GM12801 (cell line): ENCODE data around the gene ANKRD66.

Source experiments
- TF ChIP-seq, protein P1 (sequence below): IDR thresholded peaks from one replicate; pipeline ENCODE4 v1.5.1; 2011; ENCODE audit warnings: control low read depth; ENCODE audit not compliant: insufficient read length; ENCODE audit errors: extremely low read depth

Gene ANKRD66

DNA sequence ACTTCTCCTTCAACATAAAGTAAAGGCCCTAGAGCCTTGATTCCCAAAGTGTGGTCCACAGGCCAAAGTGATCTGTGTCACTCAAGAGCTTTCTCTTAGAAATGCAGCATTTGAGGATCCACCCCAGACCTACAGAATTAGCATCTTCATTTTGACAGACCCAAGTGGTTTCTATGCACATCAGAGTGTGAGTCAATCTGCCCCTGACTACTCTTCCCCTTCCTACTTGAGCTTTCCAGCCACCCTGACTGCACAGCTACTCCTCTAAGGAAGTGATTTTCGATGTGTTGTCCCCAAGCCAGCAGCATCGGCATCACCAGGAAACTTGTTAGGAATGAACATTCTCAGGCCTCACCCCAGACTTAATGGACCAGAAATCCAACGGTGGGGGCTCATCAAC lies 49.1 kb downstream of the ANKRD66 start:
- TF ChIP-seq, protein P1, sequence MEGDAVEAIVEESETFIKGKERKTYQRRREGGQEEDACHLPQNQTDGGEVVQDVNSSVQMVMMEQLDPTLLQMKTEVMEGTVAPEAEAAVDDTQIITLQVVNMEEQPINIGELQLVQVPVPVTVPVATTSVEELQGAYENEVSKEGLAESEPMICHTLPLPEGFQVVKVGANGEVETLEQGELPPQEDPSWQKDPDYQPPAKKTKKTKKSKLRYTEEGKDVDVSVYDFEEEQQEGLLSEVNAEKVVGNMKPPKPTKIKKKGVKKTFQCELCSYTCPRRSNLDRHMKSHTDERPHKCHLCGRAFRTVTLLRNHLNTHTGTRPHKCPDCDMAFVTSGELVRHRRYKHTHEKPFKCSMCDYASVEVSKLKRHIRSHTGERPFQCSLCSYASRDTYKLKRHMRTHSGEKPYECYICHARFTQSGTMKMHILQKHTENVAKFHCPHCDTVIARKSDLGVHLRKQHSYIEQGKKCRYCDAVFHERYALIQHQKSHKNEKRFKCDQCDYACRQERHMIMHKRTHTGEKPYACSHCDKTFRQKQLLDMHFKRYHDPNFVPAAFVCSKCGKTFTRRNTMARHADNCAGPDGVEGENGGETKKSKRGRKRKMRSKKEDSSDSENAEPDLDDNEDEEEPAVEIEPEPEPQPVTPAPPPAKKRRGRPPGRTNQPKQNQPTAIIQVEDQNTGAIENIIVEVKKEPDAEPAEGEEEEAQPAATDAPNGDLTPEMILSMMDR, result no peak

DNA sequence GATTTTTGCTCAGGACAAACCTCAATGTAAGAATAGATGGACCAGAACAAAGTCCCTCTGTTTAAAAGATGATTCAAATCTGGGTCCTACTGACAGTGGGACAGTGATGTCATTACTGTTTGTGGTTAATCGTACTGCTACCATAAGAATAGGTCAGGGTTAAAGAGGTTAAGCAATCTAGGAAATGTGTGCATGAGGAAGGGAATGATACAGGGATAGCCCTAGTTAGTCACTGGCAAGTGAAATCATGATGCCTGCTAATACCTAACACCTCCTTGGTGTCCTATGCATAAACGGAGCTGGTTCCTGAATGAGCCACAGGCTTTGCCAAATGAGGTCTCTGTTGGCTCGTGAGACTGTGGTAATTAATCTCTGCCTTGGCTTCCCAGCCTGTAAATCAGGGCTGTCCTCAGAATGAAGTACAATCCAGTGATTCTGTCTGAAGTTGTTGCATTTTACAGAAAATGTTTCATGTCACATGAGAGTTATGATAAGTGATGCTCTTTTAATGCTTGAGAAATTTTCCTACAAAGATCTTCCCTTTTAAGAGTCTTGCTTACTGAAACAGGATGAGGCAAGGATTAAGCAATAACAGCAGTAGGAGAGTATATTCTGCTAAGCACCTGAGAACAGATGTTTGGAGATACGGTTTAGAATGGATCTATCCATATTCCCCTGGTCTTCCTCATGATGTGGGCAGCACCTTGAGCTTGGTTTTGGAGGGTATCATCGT lies 50.3 kb downstream of the ANKRD66 start:
- TF ChIP-seq, protein P1, result no peak

DNA sequence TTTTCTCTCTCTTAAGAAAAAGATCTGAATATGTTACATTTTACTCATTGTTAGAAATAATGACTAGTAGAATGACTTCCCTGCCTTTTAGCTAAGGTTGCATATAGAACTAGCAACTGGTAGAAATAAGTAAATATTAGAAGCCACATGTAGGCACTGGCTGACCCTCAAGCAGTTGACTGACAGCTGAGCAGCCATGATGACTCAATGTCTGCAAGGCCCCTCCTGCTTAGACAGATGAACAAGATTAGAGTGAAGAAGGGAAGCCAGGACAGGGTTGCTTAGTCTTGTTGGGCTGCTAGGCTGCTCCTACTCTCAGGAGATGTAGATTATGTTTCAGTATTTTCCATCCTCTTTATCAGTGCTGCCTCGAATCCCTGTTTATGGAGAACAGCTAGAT lies 52.9 kb downstream of the ANKRD66 start:
- TF ChIP-seq, protein P1, result no peak

DNA sequence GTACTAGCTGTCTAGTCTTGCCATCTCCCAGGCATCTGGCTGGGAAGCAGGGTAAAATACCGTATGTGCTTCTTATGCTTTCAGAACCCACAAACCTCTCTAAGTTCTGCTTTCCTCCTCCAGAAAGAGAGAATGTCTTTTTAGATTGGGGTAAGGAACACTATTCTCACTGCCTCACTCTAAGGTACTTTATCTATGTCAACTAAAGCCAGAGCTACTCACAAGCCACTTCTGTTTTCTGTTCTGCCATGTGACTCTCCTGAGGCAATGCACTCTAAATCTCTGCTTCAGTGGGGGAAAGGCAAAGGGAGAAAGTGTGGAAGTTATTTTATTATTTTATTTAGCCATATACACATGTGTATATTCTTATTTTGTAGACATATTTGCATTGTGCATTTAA lies 62.1 kb downstream of the ANKRD66 start:
- TF ChIP-seq, protein P1, result no peak
